Sigmoid colon (tissue), 4 donors: ENCODE data around the gene GNAQ.

Source experiments
- EP300 ChIP-seq, 4 donors: sonication (generic); formaldehyde crosslinking; IDR thresholded peaks; one replicate each; pipeline ENCODE4 v1.6.1; 2017; ENCODE audit warnings: antibody characterized with exemption in 4 of 4
- POLR2A ChIP-seq, 2 donors: fragments of 450-650 bp; IDR thresholded peaks; one replicate each; pipeline ENCODE4 v1.6.1; 2016; ENCODE audit warnings: antibody characterized with exemption in 2 of 2, mild to moderate bottlenecking in 2 of 2, moderate library complexity in 2 of 2
- POLR2AphosphoS5 ChIP-seq, 4 donors: sonication (generic); formaldehyde crosslinking; IDR thresholded peaks; one replicate each; pipeline ENCODE4 v1.6.1; 2017; ENCODE audit warnings: antibody characterized with exemption in 4 of 4
- TF ChIP-seq, protein P1 (sequence below), 4 experiments: fragments of 450-650 bp in 3 of 4; fragments of 200-600 bp in 1 of 4; IDR thresholded peaks; one replicate each; pipeline ENCODE4 v1.5.1; 2016 to 2019; ENCODE audit warnings: antibody characterized with exemption in 4 of 4, mild to moderate bottlenecking in 3 of 4, moderate library complexity in 2 of 4

DNA sequence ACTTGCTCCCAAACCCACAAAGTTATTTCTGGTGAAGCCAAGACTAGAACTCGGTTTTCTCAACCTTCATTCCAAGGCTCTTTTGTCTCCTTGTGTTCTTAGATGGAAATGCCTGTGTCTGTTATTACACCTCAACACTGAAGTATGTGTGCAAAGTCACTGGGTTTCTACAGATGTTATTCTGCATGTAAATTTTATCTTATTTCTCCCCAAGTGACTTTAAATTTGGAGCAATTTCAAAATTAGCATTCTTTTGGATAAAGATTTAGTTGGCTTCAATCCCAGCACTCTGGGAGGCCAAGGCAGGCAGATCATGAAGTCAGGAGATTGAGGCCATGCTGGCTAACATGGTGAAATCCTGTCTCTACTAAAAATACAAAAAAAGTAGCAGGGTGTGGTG, 279.1 kb downstream of the GNAQ start:
- TF ChIP-seq POLR2AphosphoS5 (IDR thresholded peaks at IDR 0.05), result no peak
- TF ChIP-seq, protein P1, sequence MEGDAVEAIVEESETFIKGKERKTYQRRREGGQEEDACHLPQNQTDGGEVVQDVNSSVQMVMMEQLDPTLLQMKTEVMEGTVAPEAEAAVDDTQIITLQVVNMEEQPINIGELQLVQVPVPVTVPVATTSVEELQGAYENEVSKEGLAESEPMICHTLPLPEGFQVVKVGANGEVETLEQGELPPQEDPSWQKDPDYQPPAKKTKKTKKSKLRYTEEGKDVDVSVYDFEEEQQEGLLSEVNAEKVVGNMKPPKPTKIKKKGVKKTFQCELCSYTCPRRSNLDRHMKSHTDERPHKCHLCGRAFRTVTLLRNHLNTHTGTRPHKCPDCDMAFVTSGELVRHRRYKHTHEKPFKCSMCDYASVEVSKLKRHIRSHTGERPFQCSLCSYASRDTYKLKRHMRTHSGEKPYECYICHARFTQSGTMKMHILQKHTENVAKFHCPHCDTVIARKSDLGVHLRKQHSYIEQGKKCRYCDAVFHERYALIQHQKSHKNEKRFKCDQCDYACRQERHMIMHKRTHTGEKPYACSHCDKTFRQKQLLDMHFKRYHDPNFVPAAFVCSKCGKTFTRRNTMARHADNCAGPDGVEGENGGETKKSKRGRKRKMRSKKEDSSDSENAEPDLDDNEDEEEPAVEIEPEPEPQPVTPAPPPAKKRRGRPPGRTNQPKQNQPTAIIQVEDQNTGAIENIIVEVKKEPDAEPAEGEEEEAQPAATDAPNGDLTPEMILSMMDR (IDR thresholded peaks at IDR 0.05), result peak in 1 of 4 experiments; percentile 18
- TF ChIP-seq POLR2A (IDR thresholded peaks at IDR 0.05), result no peak
- no peak for TF ChIP-seq EP300 (IDR thresholded peaks at IDR 0.05)
